HG03521 (cell line): ENCODE results near the gene HBM.
"Not testable (repeated sequence)": the region's sequence is repeated elsewhere in the genome, so short reads cannot be mapped to it uniquely, and the experiment has no call there.

Experiments used
- ATAC-seq: cut with Tn5 transposase; IDR thresholded peaks from one replicate; pipeline ENCODE4 v1.9.1; 2021; ENCODE audit warnings: mild to moderate bottlenecking, moderate library complexity; ENCODE audit not compliant: unreplicated experiment

Gene HBM

GRCh38 chr16:167122-167690, 1.4 kb downstream of the HBM start:
- ATAC-seq, result no peak

DNA sequence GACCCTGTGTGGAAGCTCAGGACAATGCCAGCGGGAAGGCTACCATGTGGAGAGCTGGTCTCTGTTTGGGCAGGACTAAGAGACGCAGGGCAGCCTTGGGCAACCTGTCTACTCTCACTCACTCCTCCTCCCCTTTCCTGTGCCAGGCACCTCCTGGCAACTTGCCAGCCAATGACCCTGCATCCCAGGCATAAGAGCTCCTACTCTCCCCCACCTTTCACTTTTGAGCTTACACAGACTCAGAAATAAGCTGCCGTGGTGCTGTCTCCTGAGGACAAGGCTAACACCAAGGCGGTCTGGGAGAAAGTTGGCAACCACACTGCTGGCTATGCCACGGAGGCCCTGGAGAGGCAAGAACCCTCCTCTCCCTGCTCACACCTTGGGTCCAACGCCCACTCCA, 2.6 kb downstream of the HBM start:
- ATAC-seq, result no peak

DNA sequence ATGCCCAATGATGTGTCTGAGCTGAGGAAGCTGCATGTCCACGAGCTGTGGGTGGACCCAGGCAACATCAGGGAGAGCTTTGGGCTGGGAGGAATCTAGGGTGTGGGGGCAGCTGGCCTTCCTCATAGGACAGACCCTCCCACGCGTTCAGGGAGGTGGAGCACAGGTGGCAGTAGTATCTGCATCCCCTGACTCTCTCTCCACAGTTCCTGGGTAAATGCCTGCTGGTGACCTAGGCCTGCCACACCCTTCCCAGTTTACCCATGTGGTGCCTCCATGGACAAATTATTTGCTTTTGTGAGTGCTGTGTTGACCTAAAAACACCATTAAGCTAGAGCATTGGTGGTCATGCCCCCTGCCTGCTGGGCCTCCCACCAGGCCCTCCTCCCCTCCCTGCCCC, 3.2 kb downstream of the HBM start:
- no peak for ATAC-seq

DNA sequence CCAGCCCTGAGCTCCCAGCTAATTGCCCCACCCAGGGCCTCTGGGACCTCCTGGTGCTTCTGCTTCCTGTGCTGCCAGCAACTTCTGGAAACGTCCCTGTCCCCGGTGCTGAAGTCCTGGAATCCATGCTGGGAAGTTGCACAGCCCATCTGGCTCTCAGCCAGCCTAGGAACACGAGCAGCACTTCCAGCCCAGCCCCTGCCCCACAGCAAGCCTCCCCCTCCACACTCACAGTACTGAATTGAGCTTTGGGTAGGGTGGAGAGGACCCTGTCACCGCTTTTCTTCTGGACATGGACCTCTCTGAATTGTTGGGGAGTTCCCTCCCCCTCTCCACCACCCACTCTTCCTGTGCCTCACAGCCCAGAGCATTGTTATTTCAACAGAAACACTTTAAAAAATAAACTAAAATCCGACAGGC, 4.3 kb downstream of the HBM start:
- not testable (repeated sequence) for ATAC-seq

DNA sequence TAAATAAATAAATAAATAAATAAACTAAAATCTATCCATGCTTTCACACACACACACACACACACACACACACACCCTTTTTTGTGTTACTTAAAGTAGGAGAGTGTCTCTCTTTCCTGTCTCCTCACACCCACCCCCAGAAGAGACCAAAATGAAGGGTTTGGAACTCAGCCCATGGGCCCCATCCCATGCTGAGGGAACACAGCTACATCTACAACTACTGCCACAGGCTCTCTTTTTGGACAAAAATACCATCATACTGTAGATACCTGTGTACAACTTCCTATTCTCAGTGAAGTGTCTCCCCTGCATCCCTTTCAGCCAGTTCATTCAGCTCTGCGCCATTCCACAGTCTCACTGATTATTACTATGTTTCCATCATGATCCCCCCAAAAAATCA, 5.0 kb downstream of the HBM start:
- ATAC-seq, result no peak

DNA sequence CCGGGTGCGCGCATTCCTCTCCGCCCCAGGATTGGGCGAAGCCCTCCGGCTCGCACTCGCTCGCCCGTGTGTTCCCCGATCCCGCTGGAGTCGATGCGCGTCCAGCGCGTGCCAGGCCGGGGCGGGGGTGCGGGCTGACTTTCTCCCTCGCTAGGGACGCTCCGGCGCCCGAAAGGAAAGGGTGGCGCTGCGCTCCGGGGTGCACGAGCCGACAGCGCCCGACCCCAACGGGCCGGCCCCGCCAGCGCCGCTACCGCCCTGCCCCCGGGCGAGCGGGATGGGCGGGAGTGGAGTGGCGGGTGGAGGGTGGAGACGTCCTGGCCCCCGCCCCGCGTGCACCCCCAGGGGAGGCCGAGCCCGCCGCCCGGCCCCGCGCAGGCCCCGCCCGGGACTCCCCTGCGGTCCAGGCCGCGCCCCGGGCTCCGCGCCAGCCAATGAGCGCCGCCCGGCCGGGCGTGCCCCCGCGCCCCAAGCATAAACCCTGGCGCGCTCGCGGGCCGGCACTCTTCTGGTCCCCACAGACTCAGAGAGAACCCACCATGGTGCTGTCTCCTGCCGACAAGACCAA, 6.7 kb downstream of the HBM start, which contains the start of gene HBA2:
Gene HBA2, plus strand, starts transcription at position 503 of the 568 bp plus-strand sequence. Its CDS starts 37 bp downstream, at position 540.
- ATAC-seq, result not testable (repeated sequence)

DNA sequence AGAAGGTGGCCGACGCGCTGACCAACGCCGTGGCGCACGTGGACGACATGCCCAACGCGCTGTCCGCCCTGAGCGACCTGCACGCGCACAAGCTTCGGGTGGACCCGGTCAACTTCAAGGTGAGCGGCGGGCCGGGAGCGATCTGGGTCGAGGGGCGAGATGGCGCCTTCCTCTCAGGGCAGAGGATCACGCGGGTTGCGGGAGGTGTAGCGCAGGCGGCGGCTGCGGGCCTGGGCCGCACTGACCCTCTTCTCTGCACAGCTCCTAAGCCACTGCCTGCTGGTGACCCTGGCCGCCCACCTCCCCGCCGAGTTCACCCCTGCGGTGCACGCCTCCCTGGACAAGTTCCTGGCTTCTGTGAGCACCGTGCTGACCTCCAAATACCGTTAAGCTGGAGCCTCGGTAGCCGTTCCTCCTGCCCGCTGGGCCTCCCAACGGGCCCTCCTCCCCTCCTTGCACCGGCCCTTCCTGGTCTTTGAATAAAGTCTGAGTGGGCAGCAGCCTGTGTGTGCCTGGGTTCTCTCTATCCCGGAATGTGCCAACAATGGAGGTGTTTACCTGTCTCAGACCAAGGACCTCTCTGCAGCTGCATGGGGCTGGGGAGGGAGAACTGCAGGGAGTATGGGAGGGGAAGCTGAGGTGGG, 7.6 kb downstream of the HBM start:
- not testable (repeated sequence) for ATAC-seq

DNA sequence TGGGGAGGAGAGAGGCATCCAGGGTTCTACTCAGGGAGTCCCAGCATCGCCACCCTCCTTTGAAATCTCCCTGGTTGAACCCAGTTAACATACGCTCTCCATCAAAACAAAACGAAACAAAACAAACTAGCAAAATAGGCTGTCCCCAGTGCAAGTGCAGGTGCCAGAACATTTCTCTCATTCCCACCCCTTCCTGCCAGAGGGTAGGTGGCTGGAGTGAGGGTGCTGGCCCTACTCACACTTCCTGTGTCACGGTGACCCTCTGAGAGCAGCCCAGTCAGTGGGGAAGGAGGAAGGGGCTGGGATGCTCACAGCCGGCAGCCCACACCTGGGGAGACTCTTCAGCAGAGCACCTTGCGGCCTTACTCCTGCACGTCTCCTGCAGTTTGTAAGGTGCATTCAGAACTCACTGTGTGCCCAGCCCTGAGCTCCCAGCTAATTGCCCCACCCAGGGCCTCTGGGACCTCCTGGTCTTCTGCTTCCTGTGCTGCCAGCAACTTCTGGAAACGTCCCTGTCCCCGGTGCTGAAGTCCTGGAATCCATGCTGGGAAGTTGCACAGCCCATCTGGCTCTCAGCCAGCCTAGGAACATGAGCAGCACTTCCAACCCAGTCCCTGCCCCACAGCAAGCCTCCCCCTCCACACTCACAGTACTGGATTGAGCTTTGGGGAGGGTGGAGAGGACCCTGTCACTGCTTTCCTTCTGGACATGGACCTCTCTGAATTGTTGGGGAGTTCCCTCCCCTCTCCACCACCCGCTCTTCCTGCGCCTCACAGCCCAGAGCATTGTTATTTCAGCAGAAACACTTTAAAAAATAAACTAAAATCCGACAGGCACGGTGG, 8.4 kb downstream of the HBM start:
- not testable (repeated sequence) for ATAC-seq

- ATAC-seq, result no peak
These were observed 9.5 kb downstream of the HBM start for GRCh38 chr16:175011-175949.

DNA sequence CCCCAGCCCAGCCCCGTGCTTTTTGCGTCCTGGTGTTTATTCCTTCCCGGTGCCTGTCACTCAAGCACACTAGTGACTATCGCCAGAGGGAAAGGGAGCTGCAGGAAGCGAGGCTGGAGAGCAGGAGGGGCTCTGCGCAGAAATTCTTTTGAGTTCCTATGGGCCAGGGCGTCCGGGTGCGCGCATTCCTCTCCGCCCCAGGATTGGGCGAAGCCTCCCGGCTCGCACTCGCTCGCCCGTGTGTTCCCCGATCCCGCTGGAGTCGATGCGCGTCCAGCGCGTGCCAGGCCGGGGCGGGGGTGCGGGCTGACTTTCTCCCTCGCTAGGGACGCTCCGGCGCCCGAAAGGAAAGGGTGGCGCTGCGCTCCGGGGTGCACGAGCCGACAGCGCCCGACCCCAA, 10.2 kb downstream of the HBM start:
- ATAC-seq, result not testable (repeated sequence)

- not testable (repeated sequence) for ATAC-seq
These were observed 11.0 kb downstream of the HBM start, which contains the start of gene HBA1 for GRCh38 chr16:176477-177382. Gene HBA1, plus strand, starts transcription at chr16:176680. Its CDS starts 37 bp downstream, at chr16:176717.

DNA sequence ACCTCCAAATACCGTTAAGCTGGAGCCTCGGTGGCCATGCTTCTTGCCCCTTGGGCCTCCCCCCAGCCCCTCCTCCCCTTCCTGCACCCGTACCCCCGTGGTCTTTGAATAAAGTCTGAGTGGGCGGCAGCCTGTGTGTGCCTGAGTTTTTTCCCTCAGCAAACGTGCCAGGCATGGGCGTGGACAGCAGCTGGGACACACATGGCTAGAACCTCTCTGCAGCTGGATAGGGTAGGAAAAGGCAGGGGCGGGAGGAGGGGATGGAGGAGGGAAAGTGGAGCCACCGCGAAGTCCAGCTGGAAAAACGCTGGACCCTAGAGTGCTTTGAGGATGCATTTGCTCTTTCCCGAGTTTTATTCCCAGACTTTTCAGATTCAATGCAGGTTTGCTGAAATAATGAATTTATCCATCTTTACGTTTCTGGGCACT, 11.6 kb downstream of the HBM start:
- no peak for ATAC-seq

DNA sequence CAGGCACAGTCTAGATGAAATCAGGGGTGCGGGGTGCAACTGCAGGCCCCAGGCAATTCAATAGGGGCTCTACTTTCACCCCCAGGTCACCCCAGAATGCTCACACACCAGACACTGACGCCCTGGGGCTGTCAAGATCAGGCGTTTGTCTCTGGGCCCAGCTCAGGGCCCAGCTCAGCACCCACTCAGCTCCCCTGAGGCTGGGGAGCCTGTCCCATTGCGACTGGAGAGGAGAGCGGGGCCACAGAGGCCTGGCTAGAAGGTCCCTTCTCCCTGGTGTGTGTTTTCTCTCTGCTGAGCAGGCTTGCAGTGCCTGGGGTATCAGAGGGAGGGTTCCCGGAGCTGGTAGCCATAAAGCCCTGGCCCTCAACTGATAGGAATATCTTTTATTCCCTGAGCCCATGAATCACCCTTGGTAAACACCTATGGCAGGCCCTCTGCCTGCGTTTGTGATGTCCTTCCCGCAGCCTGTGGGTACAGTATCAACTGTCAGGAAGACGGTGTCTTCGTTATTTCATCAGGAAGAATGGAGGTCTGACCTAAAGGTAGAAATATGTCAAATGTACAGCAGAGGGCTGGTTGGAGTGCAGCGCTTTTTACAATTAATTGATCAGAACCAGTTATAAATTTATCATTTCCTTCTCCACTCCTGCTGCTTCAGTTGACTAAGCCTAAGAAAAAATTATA, 12.3 kb downstream of the HBM start:
- ATAC-seq, result no peak

DNA sequence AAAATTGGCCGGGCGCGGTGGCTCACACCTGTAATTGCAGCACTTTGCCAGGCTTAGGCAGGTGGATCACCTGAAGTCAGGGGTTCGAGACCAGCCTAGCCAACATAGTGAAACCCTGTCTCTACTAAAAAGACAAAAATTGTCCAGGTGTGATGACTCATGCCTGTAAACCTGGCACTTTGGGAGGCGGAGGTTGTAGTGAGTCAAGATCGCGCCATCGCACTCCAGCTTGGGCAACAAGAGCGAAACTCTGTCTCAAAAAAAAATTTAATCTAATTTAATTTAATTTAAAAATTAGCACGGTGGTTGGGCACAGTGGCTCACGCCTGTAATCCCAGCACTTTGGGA, 12.9 kb downstream of the HBM start:
- ATAC-seq, result no peak

DNA sequence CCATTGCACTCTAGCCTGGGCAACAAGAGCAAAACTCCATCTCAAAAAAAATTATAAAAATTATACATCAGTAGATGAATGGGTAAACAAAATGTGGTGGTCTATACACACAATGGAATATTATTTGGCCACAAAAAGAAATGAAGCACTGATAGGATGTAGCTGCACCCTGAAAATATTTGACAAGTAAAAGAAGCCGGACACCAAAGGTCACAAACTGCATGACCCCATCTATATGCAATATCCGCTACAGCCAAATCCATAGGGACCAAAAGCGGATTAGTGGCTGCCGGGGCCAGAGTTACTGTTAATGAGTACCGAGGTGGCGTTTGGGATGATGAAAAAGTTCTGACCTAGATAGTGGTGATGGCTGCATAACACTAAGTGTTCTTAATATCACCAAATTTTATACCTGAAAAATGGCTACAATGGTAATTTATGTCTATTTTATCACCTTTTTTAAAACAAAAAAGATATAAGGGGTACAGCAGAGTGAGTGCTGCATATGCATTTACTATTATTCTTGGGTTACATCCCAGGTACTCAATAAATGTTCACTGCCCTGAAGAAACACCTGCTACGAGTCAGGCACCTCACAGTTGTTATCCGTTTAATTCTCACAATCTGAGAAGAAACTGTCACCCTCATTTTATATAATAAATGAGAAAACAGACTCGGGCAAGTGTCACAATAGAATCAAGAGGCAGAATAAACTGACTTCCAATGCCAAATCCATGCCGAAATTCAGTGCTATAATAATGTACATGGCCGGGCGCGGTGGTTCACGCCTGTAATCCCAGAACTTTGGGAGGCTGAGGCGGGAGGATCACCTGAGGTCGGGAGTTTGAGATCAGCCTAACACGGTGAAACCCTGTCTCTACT, 13.7 kb downstream of the HBM start:
- ATAC-seq, result no peak

DNA sequence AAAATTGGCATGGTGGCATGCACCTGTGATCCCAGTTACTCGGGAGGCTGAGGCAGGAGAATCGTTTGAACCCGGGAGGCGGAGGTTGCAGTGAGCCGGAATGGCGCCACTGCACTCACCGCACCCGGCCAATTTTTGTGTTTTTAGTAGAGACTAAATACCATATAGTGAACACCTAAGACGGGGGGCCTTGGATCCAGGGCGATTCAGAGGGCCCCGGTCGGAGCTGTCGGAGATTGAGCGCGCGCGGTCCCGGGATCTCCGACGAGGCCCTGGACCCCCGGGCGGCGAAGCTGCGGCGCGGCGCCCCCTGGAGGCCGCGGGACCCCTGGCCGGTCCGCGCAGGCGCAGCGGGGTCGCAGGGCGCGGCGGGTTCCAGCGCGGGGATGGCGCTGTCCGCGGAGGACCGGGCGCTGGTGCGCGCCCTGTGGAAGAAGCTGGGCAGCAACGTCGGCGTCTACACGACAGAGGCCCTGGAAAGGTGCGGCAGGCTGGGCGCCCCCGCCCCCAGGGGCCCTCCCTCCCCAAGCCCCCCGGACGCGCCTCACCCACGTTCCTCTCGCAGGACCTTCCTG, 14.4 kb downstream of the HBM start, which contains the start of gene HBQ1:
Gene HBQ1, plus strand, starts transcription at position 359 of the 575 bp plus-strand sequence. Its CDS starts 28 bp downstream, at position 387.
- ATAC-seq, result no peak
